IMR-90 (cell line): ENCODE data around the gene C7orf57. TPM values are rescaled to one million over a fixed set of nuclear protein-coding genes. Genes with fewer than 3 reads are reported as not detected.

Source experiments
- polyA plus RNA-seq, 3 experiments: library from polyadenylated mRNA; depleted of rRNA; stranded (reverse); fragments of >200 nt; gene quantifications; 2 replicates each; pipeline ENCODE4 v1.2.3, GENCODE V29; 2012; ENCODE audit warnings: low replicate concordance in 1 of 3
- total RNA-seq: library from RNA; depleted of rRNA; stranded (reverse); fragments of >200 nt; gene quantifications from 2 replicates; pipeline ENCODE4 v1.2.3, GENCODE V29; 2012; rRNA removed

C7orf57 gene
- total and polyA plus RNA-seq, 2 of the 4 experiments (the other 2 are of a cell fraction), result not detected

Other genes starting within 250 kb of the C7orf57 start
- under 0.01 TPM in 2 replicates for gene PKD1L1, start 87.1 kb upstream of the C7orf57 start, total RNA-seq
- gene PKD1L1, start 87.1 kb upstream of the C7orf57 start, polyA plus RNA-seq (2012; rRNA removed), result 0.03 and 0.15 TPM in 2 replicates
- gene HUS1, start 55.9 kb upstream of the C7orf57 start, total RNA-seq, result 18.3 and 31.9 TPM in 2 replicates
- 12.7 and 16.2 TPM in 2 replicates for gene HUS1, start 55.9 kb upstream of the C7orf57 start, polyA plus RNA-seq (2012; rRNA removed)
- gene SUN3, start 6.4 kb upstream of the C7orf57 start, total RNA-seq, result not detected in 2 replicates
- not detected in 2 replicates for gene SUN3, start 6.4 kb upstream of the C7orf57 start, polyA plus RNA-seq (2012; rRNA removed)
- gene UPP1, start 53.7 kb downstream of the C7orf57 start, total RNA-seq, result 3.9 and 4.2 TPM in 2 replicates
- gene UPP1, start 53.7 kb downstream of the C7orf57 start, polyA plus RNA-seq (2012; rRNA removed), result 14.5 and 17.0 TPM in 2 replicates
- under 0.01 TPM in 2 replicates for gene ABCA13, start 135.9 kb downstream of the C7orf57 start, total RNA-seq
- 0.04 and 0.07 TPM in 2 replicates for gene ABCA13, start 135.9 kb downstream of the C7orf57 start, polyA plus RNA-seq (2012; rRNA removed)